ENCODE data around the gene FAT1.

FAT1 gene

DNA sequence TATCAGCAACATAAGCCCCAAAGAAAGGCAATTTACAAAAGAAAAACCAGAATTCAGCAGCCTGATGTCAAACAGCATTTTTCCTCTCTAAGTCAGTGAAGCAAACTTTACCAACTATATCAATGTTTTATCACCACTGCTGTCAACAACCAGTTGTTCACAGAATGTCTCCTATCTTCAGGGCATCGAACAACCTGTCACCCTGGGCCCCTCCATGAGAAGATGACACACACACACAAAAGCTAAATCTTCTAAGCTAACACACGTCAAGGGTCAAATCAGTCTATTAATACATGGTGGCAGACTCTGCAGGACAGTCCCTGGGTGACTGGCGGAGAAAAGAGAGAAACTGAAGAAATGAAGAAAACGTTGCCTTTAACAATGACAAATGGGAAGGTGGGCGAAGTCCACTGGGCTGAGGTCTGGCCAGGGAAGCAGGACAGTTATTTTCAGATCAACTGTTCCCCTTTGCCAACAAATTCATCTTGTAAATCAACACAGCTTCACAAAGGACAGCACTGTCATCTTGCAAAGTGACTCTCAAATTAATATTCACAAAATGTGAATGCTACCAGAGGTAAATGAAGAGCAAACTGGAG, 13.0 kb downstream of the FAT1 start:
- TF ChIP-seq, protein P1, sequence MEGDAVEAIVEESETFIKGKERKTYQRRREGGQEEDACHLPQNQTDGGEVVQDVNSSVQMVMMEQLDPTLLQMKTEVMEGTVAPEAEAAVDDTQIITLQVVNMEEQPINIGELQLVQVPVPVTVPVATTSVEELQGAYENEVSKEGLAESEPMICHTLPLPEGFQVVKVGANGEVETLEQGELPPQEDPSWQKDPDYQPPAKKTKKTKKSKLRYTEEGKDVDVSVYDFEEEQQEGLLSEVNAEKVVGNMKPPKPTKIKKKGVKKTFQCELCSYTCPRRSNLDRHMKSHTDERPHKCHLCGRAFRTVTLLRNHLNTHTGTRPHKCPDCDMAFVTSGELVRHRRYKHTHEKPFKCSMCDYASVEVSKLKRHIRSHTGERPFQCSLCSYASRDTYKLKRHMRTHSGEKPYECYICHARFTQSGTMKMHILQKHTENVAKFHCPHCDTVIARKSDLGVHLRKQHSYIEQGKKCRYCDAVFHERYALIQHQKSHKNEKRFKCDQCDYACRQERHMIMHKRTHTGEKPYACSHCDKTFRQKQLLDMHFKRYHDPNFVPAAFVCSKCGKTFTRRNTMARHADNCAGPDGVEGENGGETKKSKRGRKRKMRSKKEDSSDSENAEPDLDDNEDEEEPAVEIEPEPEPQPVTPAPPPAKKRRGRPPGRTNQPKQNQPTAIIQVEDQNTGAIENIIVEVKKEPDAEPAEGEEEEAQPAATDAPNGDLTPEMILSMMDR (conservative IDR thresholded peaks at IDR 0.05; ENCODE audit: low read depth, low read length), result no peak
- no peak for DNase-seq (ENCODE audit: low read depth)
- H3K4me3 ChIP-seq (ENCODE audit: low read length), result no peak overlapping the region

DNA sequence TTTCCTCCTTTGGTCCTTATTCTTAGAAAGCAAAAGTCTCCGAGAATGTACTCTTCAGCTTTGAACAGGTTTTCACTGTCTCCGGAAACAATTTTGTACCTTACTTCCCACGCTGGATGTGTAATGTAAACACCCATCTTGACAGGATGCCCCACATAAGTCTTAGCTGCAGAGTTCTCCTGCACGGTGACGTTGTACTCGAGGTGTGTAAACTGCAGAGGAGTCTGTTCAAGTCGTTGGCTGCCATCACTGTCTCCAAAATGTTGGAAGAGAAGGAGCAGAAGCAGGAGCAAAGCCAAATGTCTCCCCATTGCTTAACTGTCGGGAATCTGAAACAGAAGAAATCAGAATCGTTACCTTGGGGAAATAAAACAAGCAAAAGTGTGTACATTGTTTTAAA, 14.1 kb downstream of the FAT1 start:
- no peak for DNase-seq (ENCODE audit: low read depth)
- no peak overlapping the region for H3K4me3 ChIP-seq (ENCODE audit: low read length)
- TF ChIP-seq, protein P1 (conservative IDR thresholded peaks at IDR 0.05; ENCODE audit: low read depth, low read length), result no peak

DNA sequence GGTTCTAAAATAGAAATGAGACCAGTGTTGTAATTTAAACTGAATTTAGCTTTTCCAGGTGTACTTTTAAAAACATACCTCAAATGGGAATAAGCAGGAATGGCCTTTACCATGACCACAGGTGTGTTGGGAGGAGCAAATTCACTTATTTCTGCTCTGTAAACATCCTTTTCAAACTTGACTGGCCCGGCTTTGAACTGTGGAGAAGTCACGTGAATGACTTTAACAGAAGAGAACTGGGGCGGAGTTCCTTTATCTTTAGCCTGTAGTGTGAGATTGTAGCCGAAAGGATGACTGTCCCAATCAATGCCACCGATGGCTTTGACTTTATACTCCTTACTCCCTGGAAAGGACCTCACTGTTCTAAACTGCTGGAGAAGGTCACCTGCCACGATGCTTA, 15.1 kb downstream of the FAT1 start:
- DNase-seq (ENCODE audit: low read depth), result no peak
- no peak overlapping the region for H3K4me3 ChIP-seq (ENCODE audit: low read length)
- TF ChIP-seq, protein P1 (conservative IDR thresholded peaks at IDR 0.05; ENCODE audit: low read depth, low read length), result no peak

DNA sequence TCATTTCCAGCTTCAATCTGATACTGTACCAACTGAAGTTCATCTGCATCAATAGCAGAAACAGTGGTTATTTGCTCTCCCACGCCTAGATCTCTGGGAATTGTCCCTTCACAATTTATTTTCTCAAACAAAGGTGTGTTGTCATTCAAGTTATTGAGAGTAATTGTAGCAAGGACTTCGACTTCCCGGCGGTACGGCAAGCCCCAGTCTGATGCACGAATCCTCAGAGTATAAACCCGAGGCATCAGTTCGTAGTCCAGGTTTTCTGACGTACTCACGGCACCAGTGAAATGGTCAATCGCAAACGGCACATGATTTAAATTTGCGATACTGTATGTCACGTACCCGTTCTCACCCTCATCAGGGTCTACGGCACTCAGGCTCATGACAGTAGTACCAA, 15.7 kb downstream of the FAT1 start:
- no peak for DNase-seq (ENCODE audit: low read depth)
- TF ChIP-seq, protein P1 (conservative IDR thresholded peaks at IDR 0.05; ENCODE audit: low read depth, low read length), result no peak
- H3K4me3 ChIP-seq (ENCODE audit: low read length), result no peak overlapping the region

DNA sequence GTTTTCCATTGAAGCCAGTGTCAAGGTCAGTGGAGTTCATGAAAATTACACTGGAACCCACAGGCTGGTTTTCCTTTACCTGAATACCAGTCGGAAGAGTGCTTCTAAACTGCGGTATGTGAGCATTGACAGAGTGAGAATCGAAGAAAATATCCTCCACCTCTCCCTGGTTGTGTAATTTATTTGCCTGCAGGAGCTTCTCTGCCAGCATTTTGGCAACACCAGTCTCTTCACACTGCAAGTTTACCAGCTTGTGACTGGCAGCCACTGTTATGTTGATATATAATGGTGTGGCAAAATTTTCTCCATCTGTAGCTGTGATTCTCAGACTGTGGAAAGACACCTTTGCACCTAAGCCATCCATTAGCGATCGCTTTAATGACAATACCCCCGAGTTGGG, 16.1 kb downstream of the FAT1 start:
- no peak overlapping the region for H3K4me3 ChIP-seq (ENCODE audit: low read length)
- TF ChIP-seq, protein P1 (conservative IDR thresholded peaks at IDR 0.05; ENCODE audit: low read depth, low read length), result no peak
- DNase-seq (ENCODE audit: low read depth), result no peak

DNA sequence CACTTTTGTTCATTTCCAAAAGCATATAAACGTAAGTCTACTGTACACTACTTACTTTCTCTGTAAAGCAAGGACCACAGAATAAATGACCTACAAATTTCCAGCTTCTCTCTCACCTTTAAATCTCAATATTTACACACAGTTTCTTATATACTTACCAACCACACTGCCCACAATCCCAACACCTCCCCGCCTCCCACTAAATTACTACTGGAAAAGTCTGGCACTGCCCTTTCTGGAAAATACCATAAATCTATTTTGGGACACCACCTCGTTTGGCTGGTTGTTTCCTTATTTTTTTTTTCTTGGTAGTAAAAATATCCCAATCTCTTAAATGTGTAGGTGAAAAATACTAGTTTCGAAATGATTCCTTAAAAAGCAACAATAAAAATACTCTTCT, 19.6 kb downstream of the FAT1 start:
- TF ChIP-seq, protein P1 (conservative IDR thresholded peaks at IDR 0.05; ENCODE audit: low read depth, low read length), result no peak
- no peak for DNase-seq (ENCODE audit: low read depth)

DNA sequence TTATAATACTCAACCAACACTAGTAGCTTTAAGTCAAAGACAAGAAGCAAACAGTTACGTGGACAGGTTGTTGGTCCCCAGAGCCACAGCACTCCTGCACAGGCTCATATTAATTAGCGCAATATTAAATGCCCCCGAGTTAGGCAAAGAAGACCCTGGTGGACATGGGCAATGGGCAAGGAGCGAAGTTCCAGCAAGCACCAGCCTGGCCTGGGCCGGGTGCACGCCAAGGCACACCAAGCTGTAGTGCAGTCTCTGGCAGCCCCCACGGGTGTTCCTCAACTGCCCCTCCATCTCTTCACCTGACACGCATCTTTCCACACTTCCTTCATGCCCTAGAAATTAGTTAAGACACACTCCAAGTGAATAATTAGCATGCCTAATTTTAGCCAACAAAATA, 20.1 kb downstream of the FAT1 start:
- DNase-seq (ENCODE audit: low read depth), result no peak
- no peak overlapping the region for H3K4me3 ChIP-seq (ENCODE audit: low read length)
- TF ChIP-seq, protein P1 (conservative IDR thresholded peaks at IDR 0.05; ENCODE audit: low read depth, low read length), result no peak

More for the DNA sequence above, 19.6 kb downstream of the FAT1 start:
- no peak overlapping the region for H3K4me3 ChIP-seq (ENCODE audit: low read length)
